GM12878 (cell line): ENCODE results near the gene C5orf15. TPM values are rescaled to one million over a fixed set of nuclear protein-coding genes. Genes with fewer than 3 reads are reported as not detected.

Experiments
- ATAC-seq: fragments of 200-7000 bp; cut with Tn5 transposase; 3 replicates; pipeline ENCODE4 v1.9.1; 2020; ENCODE audit warnings: mild to moderate bottlenecking, moderate library complexity
- BruUV-seq: library from RNA; stranded (reverse); fragments of 400-500 nt; replicated peaks from 2 replicates; lab custom pipeline; 2021; lab: Mats Ljungman, UMichigan
- CTCF ChIA-PET: fragments of 300-600 bp; sonication (Branson Sonifier 250); formaldehyde crosslinking; extraction: SDS; loops from one replicate; lab custom pipeline; 2021; ENCODE audit warnings: inconsistent platforms; lab: Yijun Ruan, JAX
- POLR2A ChIA-PET: fragments of 350-600 bp; formaldehyde crosslinking; extraction: SDS; loops from one replicate; lab custom pipeline; 2021; ENCODE audit warnings: inconsistent platforms; lab: Charles Lee
- RAD21 ChIA-PET: fragments of 300-600 bp; sonication (Branson Sonifier 250); formaldehyde crosslinking; loops from one replicate; lab custom pipeline; 2023; ENCODE audit warnings: antibody characterized with exemption; ENCODE audit not compliant: unreplicated experiment; lab: Charles Lee
- SMC1A ChIA-PET: fragments of 300-600 bp; sonication (Branson Sonifier 250); formaldehyde crosslinking; loops from one replicate; lab custom pipeline; 2023; ENCODE audit not compliant: unreplicated experiment, uncharacterized antibody; lab: Charles Lee
- DNase-seq: peaks from one replicate; pipeline ENCODE4 v3.0.0-alpha.2; 2011; ENCODE audit warnings: low read depth, low spot score
- FAIRE-seq: peaks from 3 replicates; lab custom pipeline; 2011; peaks lifted over from hg19 to GRCh38; lab: Jason Lieb, UNC
- H2AFZ ChIP-seq: 2 replicates; pipeline ENCODE4 v1.6.0; 2011; ENCODE audit warnings: low read depth, low read length, control low read depth; ENCODE audit not compliant: control insufficient read depth
- H3K27ac ChIP-seq: 2 replicates; pipeline ENCODE4 v1.5.1; 2011; ENCODE audit warnings: control low read depth; ENCODE audit not compliant: control insufficient read depth, insufficient read depth
- H3K27me3 ChIP-seq, 2 experiments: replicated peaks in 1 of 2; 2 replicates each; pipeline versions ENCODE4 v1.6.0 to v1.6.1; 2011; ENCODE audit warnings: low read length in 1 of 2; ENCODE audit not compliant: control insufficient read depth in 2 of 2, insufficient read depth in 2 of 2
- H3K36me3 ChIP-seq, 2 experiments: 2 replicates each; pipeline ENCODE4 v1.5.1; 2011; ENCODE audit warnings: low read length in 1 of 2; ENCODE audit not compliant: control insufficient read depth in 2 of 2, insufficient read depth in 2 of 2
- H3K4me1 ChIP-seq: 2 replicates; pipeline ENCODE4 v1.6.1; 2011; ENCODE audit warnings: mild to moderate bottlenecking, low read length, moderate library complexity, mixed read lengths; ENCODE audit not compliant: control insufficient read depth, insufficient read depth
- H3K4me2 ChIP-seq: 2 replicates; pipeline ENCODE4 v1.6.0; 2011; ENCODE audit warnings: control low read depth; ENCODE audit not compliant: control insufficient read depth, insufficient read depth
- H3K4me3 ChIP-seq: fragments of 200-600 bp; sonication (generic); 2 replicates; pipeline ENCODE4 v1.5.1; 2016
- H3K79me2 ChIP-seq: 2 replicates; pipeline ENCODE4 v1.6.0; 2011; ENCODE audit warnings: low read length; ENCODE audit not compliant: control insufficient read depth, insufficient read depth
- H3K9ac ChIP-seq: 2 replicates; pipeline ENCODE4 v1.8.0; 2011; ENCODE audit warnings: low read length, control low read depth, mixed read lengths; ENCODE audit not compliant: control insufficient read depth, insufficient read depth
- H3K9me3 ChIP-seq: replicated peaks from 3 replicates; pipeline ENCODE4 v1.5.1; 2011; ENCODE audit warnings: mild to moderate bottlenecking, low read length; ENCODE audit not compliant: control insufficient read depth, insufficient read depth
- H4K20me1 ChIP-seq: 2 replicates; pipeline ENCODE4 v1.6.0; 2011; ENCODE audit not compliant: control insufficient read depth, insufficient read depth
- BHLHE40 ChIP-seq, 2 experiments: fragments of 450-650 bp in 1 of 2; IDR thresholded peaks; 2 replicates each; pipeline ENCODE4 v1.6.1; 2011 to 2017; ENCODE audit warnings: low read depth in 2 of 2, borderline replicate concordance in 1 of 2, improper control_type of control experiment in 1 of 2, low read length in 1 of 2, mild to moderate bottlenecking in 1 of 2
- BRCA1 ChIP-seq: IDR thresholded peaks from 2 replicates; pipeline ENCODE4 v1.6.1; 2011; ENCODE audit warnings: low read depth, low read length, improper control_type of control experiment
- CREB1 ChIP-seq: IDR thresholded peaks from 2 replicates; pipeline ENCODE4 v1.6.1; 2012; ENCODE audit warnings: low read depth, mild to moderate bottlenecking, inconsistent platforms
- ESRRA ChIP-seq: IDR thresholded peaks from 2 replicates; pipeline ENCODE4 v1.6.1; 2012; ENCODE audit warnings: mild to moderate bottlenecking, low read length, improper control_type of control experiment
- LARP7 ChIP-seq: fragments of 450-650 bp; IDR thresholded peaks from 2 replicates; pipeline ENCODE4 v1.6.1; 2017; ENCODE audit warnings: mild to moderate bottlenecking
- MYB ChIP-seq: fragments of 150-350 bp; IDR thresholded peaks from 2 replicates; pipeline ENCODE4 v1.6.1; 2014; ENCODE audit warnings: mild to moderate bottlenecking, low read depth, low read length, borderline replicate concordance
- SMAD1 ChIP-seq: fragments of 450-650 bp; IDR thresholded peaks from 2 replicates; pipeline ENCODE4 v1.6.1; 2018; ENCODE audit warnings: mild to moderate bottlenecking, low read depth; ENCODE audit not compliant: partially characterized antibody
- SRF ChIP-seq, 2 experiments: IDR thresholded peaks; 2 replicates each; pipeline ENCODE4 v1.6.1; 2011; ENCODE audit warnings: low read depth in 2 of 2, low read length in 2 of 2, mild to moderate bottlenecking in 1 of 2, moderate library complexity in 1 of 2
- ZBED1 ChIP-seq: IDR thresholded peaks from 2 replicates; pipeline ENCODE4 v1.6.1; 2016; ENCODE audit warnings: borderline replicate concordance
- WGBS: methylation state at CpG from one replicate; pipeline ENCODE4 v1.1.6; 2016; ENCODE audit warnings: low lambda C conversion rate; ENCODE audit not compliant: insufficient replicate concordance, insufficient coverage; ENCODE audit errors: missing lambda C conversion rate; 5-methylcytosine and 5-hydroxymethylcytosine counted together
- in situ Hi-C: fragments of 300-500 bp; cut with MboI; formaldehyde crosslinking; loops from 9 replicates; pipeline ENCODE4 v1.14.3; 2018; ENCODE audit warnings: mixed read lengths
- intact Hi-C: fragments of 100-400 bp; cut with micrococcal nuclease; formaldehyde crosslinking; loops from one replicate; pipeline ENCODE4 v1.14.2; 2022; ENCODE audit not compliant: unreplicated experiment
- polyA plus RNA-seq, 11 experiments: library from polyadenylated mRNA; depleted of rRNA in 4 of 11; unstranded in 6 of 11; stranded (reverse) in 5 of 11; fragments of >200 nt; fragmentation: Nextera tagmentation in 4 of 11; fragmentation: Illumina TruSeq in 1 of 11; extraction: Ambion mirVana in 4 of 11; extraction: Trizol in 1 of 11; gene quantifications; 1 replicate in 1 of 11; 2 replicates in 10 of 11; pipeline versions ENCODE4 v1.2.1 to v1.2.3, GENCODE V29; 2011 to 2016; ENCODE audit warnings: inconsistent platforms in 2 of 11, missing spikeins in 2 of 11, low read depth in 1 of 11
- total RNA-seq, 4 experiments: library from RNA; depleted of rRNA in 3 of 4; stranded (reverse); fragments of >200 nt in 3 of 4; fragmentation: Illumina TruSeq in 1 of 4; extraction: Trizol in 1 of 4; gene quantifications; 2 replicates each; pipeline versions ENCODE4 v1.2.1 to v1.2.3, GENCODE V29; 2013 to 2021
- TF ChIP-seq, protein P1 (sequence below): fragments of 450-650 bp; IDR thresholded peaks from 2 replicates; pipeline ENCODE4 v1.6.1; 2017; ENCODE audit warnings: borderline replicate concordance

Gene C5orf15
- total and polyA plus RNA-seq, 10 of the 15 experiments (the other 5 are each of a cell fraction or from before 2014, with no cell fraction given), result 21.7 to 69.6 (median 46.0) TPM

DNA sequence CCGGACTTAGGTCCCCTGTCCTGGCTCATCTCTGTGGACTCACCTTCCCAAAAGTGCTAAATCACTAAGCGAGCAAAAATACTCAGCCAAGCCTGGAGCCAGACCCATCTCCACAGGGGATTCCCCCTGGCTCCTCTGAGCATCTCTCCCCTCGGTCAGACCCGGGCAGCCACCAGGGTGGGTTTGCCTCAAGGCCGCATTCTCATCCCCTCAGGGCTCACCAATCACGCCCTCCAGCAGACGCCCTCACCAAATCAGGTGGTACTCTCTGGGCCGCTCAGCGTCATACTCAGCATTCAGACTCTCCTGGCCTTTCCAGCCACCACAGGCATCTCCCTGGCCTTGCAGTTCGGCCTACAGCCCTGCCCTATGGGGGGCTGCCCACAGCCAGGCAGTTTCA, 49.7 kb downstream of the C5orf15 start:
- ChIA-PET RAD21 (interaction anchor here (1.5 kb wide), 1 partner anchor 10 kb away, joined by 3 read pairs; no protein-coding TSS in a partner anchor), CTCF (no interaction called here), SMC1A (no interaction called here), POLR2A (no interaction called here)
- Histone ChIP-seq H3K79me2 (no peaks in the 10 kb centered on the region), H3K9me3 (no peaks in the 10 kb centered on the region), H3K27ac (no peak overlapping the region), H3K36me3 (no peaks in the 10 kb centered on the region), H2AFZ (no peak overlapping the region), H3K4me3 (no peak overlapping the region), H4K20me1 (no peaks in the 10 kb centered on the region), H3K4me2 (no peak overlapping the region), H3K27me3 (no peaks in the 10 kb centered on the region), H3K9ac (no peak overlapping the region), H3K4me1 (no peaks in the 10 kb centered on the region)
- WGBS, result 73% methylated on average over 10 of the region's 10 CpGs
- TF ChIP-seq ESRRA, result no peak
- no peak for TF ChIP-seq SMAD1
- TF ChIP-seq, protein P1, sequence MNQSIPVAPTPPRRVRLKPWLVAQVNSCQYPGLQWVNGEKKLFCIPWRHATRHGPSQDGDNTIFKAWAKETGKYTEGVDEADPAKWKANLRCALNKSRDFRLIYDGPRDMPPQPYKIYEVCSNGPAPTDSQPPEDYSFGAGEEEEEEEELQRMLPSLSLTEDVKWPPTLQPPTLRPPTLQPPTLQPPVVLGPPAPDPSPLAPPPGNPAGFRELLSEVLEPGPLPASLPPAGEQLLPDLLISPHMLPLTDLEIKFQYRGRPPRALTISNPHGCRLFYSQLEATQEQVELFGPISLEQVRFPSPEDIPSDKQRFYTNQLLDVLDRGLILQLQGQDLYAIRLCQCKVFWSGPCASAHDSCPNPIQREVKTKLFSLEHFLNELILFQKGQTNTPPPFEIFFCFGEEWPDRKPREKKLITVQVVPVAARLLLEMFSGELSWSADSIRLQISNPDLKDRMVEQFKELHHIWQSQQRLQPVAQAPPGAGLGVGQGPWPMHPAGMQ, result no peak
- no peak for TF ChIP-seq LARP7
- TF ChIP-seq BRCA1, result no peak
- TF ChIP-seq CREB1, result no peak
- no peak for TF ChIP-seq SRF (IDR thresholded peaks at IDR 0.05; ENCODE audit: low read depth in 2 of 2, low read length in 2 of 2)
- TF ChIP-seq BHLHE40 (IDR thresholded peaks at IDR 0.05; ENCODE audit: borderline replicate concordance in 1 of 2, low read depth in 2 of 2, low read length in 1 of 2), result no peak
- no peak for TF ChIP-seq MYB
- TF ChIP-seq ZBED1, result no peak
- FAIRE-seq (no peak), ATAC-seq (no peak), DNase-seq (no peak)
- intact Hi-C loops, result no loop called here
- BruUV-seq, result no TSS peak
- in situ Hi-C loops, result no loop called here
